ENCODE data around the gene ST3GAL5.
"Not testable (repeated sequence)": the region's sequence is repeated elsewhere in the genome, so short reads cannot be mapped to it uniquely, and the experiment has no call there.

The ST3GAL5 gene

GRCh38 chr2:85888684-85889626 is at the start of gene ST3GAL5:
Gene ST3GAL5 (minus strand): TSS chr2:85888990. CDS start chr2:85888905, 85 bp downstream.
- DNase-seq, result peak; percentile 16 to 98 (median 90)

- no peak for DNase-seq
Measured at GRCh38 chr2:85938456-85938855, 49.7 kb upstream of the ST3GAL5 start.

GRCh38 chr2:85937069-85937439 is 48.3 kb upstream of the ST3GAL5 start:
- DNase-seq, result no peak

GRCh38 chr2:85936421-85937068 is 47.8 kb upstream of the ST3GAL5 start:
- DNase-seq, result no peak

- DNase-seq, result no peak
Measured at GRCh38 chr2:85935746-85936208, 47.0 kb upstream of the ST3GAL5 start.

GRCh38 chr2:85935170-85935745 is 46.5 kb upstream of the ST3GAL5 start:
- DNase-seq, result no peak

- DNase-seq, result no peak
Measured at GRCh38 chr2:85933753-85934594, 45.2 kb upstream of the ST3GAL5 start.

- DNase-seq, result not testable (repeated sequence)
Measured at GRCh38 chr2:85931151-85931550, 42.4 kb upstream of the ST3GAL5 start.

- DNase-seq, result no peak
Measured at GRCh38 chr2:85930129-85931124, 41.6 kb upstream of the ST3GAL5 start.

- DNase-seq, result no peak
Measured at GRCh38 chr2:85929096-85930050, 40.6 kb upstream of the ST3GAL5 start.

- DNase-seq, result peak in 1 of 56 donors; percentile 14
Measured at GRCh38 chr2:85926931-85927661, 38.3 kb upstream of the ST3GAL5 start.

GRCh38 chr2:85926526-85926925 is 37.7 kb upstream of the ST3GAL5 start:
- DNase-seq, result no peak

- peak in 40 of 56 donors; percentile 9 to 84 (median 60) for DNase-seq
Measured at GRCh38 chr2:85925216-85925671, 36.5 kb upstream of the ST3GAL5 start.

- peak in 35 of 56 donors; percentile 18 to 79 (median 49) for DNase-seq
Measured at GRCh38 chr2:85924522-85924921, 35.7 kb upstream of the ST3GAL5 start.

GRCh38 chr2:85922199-85922598 is 33.4 kb upstream of the ST3GAL5 start:
- no peak for DNase-seq

- no peak for DNase-seq
Measured at GRCh38 chr2:85921659-85922058, 32.9 kb upstream of the ST3GAL5 start.

- peak in 10 of 56 donors; percentile 20 to 62 (median 40) for DNase-seq
Measured at GRCh38 chr2:85920810-85921545, 32.2 kb upstream of the ST3GAL5 start.

Data from nucleus accumbens (tissue), 56 donors.